ENCODE data around the gene ENTPD7.
"Not testable (repeated sequence)": the region's sequence is repeated elsewhere in the genome, so short reads cannot be mapped to it uniquely, and the experiment has no call there.

Gene ENTPD7

GRCh38 chr10:99731306-99732032 is 72.2 kb downstream of the ENTPD7 start:
- H3K27ac ChIP-seq: peak overlapping the region; percentile 92
- TF ChIP-seq, protein P1, sequence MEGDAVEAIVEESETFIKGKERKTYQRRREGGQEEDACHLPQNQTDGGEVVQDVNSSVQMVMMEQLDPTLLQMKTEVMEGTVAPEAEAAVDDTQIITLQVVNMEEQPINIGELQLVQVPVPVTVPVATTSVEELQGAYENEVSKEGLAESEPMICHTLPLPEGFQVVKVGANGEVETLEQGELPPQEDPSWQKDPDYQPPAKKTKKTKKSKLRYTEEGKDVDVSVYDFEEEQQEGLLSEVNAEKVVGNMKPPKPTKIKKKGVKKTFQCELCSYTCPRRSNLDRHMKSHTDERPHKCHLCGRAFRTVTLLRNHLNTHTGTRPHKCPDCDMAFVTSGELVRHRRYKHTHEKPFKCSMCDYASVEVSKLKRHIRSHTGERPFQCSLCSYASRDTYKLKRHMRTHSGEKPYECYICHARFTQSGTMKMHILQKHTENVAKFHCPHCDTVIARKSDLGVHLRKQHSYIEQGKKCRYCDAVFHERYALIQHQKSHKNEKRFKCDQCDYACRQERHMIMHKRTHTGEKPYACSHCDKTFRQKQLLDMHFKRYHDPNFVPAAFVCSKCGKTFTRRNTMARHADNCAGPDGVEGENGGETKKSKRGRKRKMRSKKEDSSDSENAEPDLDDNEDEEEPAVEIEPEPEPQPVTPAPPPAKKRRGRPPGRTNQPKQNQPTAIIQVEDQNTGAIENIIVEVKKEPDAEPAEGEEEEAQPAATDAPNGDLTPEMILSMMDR (IDR thresholded peaks at IDR 0.05): no peak
- H3K36me3 ChIP-seq: peaks cover 30% of the 10 kb centered on the region

GRCh38 chr10:99732033-99732842 is 72.9 kb downstream of the ENTPD7 start, which contains the start of the genes COX15 and CUTC:
TSS of gene COX15 (minus strand) at chr10:99732127. CDS start at chr10:99732049, 78 bp downstream.
TSS of gene CUTC (plus strand) at chr10:99732234. CDS start at chr10:99732349, 115 bp downstream.
- Histone ChIP-seq H3K27ac (peak within 1 kb of the TSS; percentile 92), H3K9me3 (no peaks in the 10 kb centered on the region), H3K36me3 (peaks cover 30% of the 10 kb centered on the region), H3K4me3 (ENCODE audit: low read depth in 1 of 2, low read length in 1 of 2) (peak within 1 kb of the TSS; percentile 77 to 86), H3K4me1 (ENCODE audit: control insufficient read depth in 1 of 2, insufficient read depth in 1 of 2, low read depth in 1 of 2, low read length in 1 of 2) (peaks cover 27 to 29% of the 10 kb centered on the region in 2 experiments), H3K27me3 (no peaks in the 10 kb centered on the region)
- TF ChIP-seq, protein P1 (IDR thresholded peaks at IDR 0.05): peak; percentile 80

More at GRCh38 chr10:99731306-99732032, 72.2 kb downstream of the ENTPD7 start:
- H3K4me1 ChIP-seq (ENCODE audit: control insufficient read depth in 1 of 2, insufficient read depth in 1 of 2, low read depth in 1 of 2, low read length in 1 of 2): peaks cover 27 to 29% of the 10 kb centered on the region in 2 experiments
- no peaks in the 10 kb centered on the region for H3K9me3 ChIP-seq
- no peaks in the 10 kb centered on the region for H3K27me3 ChIP-seq
- peak overlapping the region; percentile 77 to 86 for H3K4me3 ChIP-seq (ENCODE audit: low read depth in 1 of 2, low read length in 1 of 2)

GRCh38 chr10:99733366-99733765 is 74.1 kb downstream of the ENTPD7 start:
- peaks cover 27 to 29% of the 10 kb centered on the region in 2 experiments for H3K4me1 ChIP-seq (ENCODE audit: control insufficient read depth in 1 of 2, insufficient read depth in 1 of 2, low read depth in 1 of 2, low read length in 1 of 2)
- TF ChIP-seq, protein P1 (IDR thresholded peaks at IDR 0.05): no peak
- H3K27me3 ChIP-seq: no peaks in the 10 kb centered on the region
- H3K36me3 ChIP-seq: peaks cover 32% of the 10 kb centered on the region
- H3K27ac ChIP-seq: no peak overlapping the region
- no peak overlapping the region for H3K4me3 ChIP-seq (ENCODE audit: low read depth in 1 of 2, low read length in 1 of 2)
- no peaks in the 10 kb centered on the region for H3K9me3 ChIP-seq

DNA sequence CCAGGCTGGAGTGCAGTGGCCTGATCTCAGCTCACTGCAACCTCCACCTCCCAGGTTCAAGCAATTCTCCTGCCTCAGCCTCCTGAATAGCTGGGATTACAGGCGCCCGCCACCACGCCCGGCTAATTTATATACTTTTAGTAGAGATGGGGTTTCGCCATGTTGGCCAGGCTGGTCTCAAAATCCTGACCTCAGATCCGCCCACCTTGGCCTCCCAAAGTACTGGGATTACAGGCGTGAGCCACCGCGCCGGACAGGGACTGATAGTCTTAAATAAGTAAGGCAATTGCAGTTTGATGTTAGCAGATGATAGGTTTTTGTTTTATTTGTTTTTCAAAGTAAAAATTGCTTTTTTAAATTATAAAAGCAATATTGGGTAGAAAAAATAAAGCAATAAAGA is 74.8 kb downstream of the ENTPD7 start:
- not testable (repeated sequence) for H3K9me3 ChIP-seq; H3K27ac ChIP-seq; H3K4me3 ChIP-seq (ENCODE audit: low read depth in 1 of 2, low read length in 1 of 2); H3K27me3 ChIP-seq
- peaks cover 25% of the 10 kb centered on the region for H3K36me3 ChIP-seq
- peaks cover 27 to 29% of the 10 kb centered on the region in 2 experiments for H3K4me1 ChIP-seq (ENCODE audit: control insufficient read depth in 1 of 2, insufficient read depth in 1 of 2, low read depth in 1 of 2, low read length in 1 of 2)

DNA sequence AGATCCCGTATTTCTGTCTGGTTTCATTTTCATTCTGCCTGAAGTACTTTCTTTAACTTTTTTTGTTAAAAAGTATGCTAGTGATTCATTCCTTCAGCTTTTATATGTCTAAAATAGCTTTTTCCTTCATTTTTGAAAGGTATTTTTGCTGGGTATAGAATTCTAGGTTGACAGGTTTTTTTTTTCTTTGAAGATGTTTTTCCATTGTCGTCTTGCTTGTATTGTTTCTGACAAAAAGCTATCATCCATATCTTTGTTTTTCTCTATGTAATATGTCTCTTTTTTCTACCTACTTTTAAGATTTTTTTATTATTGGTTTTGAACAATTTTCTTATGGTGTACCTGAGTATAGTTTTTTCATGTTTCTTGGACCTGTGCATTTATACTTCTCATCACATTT is 81.0 kb downstream of the ENTPD7 start:
- Histone ChIP-seq H3K4me1 (ENCODE audit: control insufficient read depth in 1 of 2, insufficient read depth in 1 of 2, low read depth in 1 of 2, low read length in 1 of 2) (no peaks in the 10 kb centered on the region), H3K36me3 (peaks cover 77% of the 10 kb centered on the region), H3K9me3 (peaks cover 4% of the 10 kb centered on the region), H3K4me3 (ENCODE audit: low read depth in 1 of 2, low read length in 1 of 2) (no peak overlapping the region), H3K27ac (no peak overlapping the region), H3K27me3 (no peaks in the 10 kb centered on the region)
- TF ChIP-seq, protein P1 (IDR thresholded peaks at IDR 0.05): no peak
